NOMO-1 treated with dmso at 0.1 percent for 144 hours (cell line): Measurements from ENCODE around the gene TRIM54.
A peak's percentile ranks its signal among the peaks of the same experiment; 100 is the strongest.

Experiments used
- DNase-seq: peaks from one replicate; lab custom pipeline; 2025; ENCODE audit not compliant: unreplicated experiment; lab: John Stamatoyannopoulos, UW

The TRIM54 gene

DNA sequence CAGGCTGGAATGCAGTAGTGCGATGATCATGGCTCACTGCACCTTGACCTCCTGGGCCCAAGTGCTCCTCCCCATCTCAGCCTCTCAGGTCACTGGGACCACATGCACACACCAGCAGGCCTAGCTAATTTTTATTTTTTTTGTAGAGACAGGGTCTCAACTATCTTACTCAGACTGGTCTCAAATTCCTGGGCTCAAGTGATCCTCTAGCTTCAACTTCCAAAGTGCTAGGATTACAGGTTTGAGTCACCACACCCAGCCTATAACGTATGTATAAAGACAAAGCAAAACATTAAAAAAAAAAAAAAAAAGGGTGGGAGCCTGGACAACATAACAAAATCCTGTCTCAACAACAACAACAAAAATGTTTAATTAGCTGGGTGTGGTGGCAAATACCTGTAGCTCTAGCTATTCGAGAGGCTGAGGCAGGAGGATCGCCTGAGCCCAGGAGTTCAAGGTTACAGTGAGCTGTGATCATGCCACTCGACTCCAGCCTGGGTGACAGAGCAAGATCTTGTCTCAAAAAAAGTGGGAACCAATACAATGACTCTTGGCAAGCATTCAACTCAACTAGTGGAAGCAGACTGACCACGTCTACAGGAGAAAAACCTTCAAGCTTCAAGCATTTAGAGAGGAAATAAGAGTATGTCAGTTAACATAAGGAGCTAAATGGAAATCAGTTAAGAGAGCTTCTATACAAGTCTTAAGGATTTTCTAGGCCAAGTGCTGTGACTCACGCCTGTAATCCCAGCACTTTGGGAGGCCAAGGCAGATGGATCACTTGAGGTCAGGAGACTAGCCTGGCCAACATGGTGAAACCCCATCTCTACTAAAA lies 71.8 kb downstream of the TRIM54 start:
- no peak for DNase-seq

- DNase-seq = no peak
Observed at GRCh38 chr2:27354597-27354927, 72.3 kb downstream of the TRIM54 start.

DNA sequence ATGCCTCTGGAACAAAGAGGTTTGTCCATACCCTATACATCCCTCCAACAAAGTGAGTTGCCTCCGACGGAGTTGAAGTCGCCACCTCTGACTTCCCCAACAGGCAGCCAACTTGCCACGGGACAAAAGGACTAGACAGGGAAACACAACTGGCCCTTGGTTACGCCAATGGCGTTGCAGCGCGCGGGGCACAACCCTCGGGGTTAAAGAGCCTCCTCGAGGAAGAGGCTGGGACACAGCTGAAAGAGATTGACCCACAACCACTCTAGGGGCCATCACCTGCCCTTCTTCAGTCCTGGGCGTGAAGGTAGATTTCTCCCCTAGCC lies 73.8 kb downstream of the TRIM54 start:
- DNase-seq = peak; percentile 73

- peak; percentile 91 for DNase-seq
Observed at GRCh38 chr2:27356382-27357181, 74.4 kb downstream of the TRIM54 start, which contains the start of gene GTF3C2. Gene GTF3C2 (minus strand): TSS chr2:27356764. CDS start chr2:27343554, 13,210 bp downstream.
